ENCODE results near the gene UNC5B. TPM values are rescaled to one million over a fixed set of nuclear protein-coding genes. Genes with fewer than 3 reads are reported as not detected.

UNC5B gene
- polyA plus RNA-seq, 1 donor (not counting 4 experiments of a cell fraction or from before 2014, with no cell fraction given), result 1.1 TPM

GRCh38 chr10:71221586-71222202 is 9.3 kb downstream of the UNC5B start:
- H2AFZ ChIP-seq (ENCODE audit: control insufficient read depth, low read length), result no peak overlapping the region
- DNase-seq (ENCODE audit: low read depth, low spot score) (no peak), FAIRE-seq (no peak)
- H3K27me3 ChIP-seq (ENCODE audit: control insufficient read depth, extremely low read depth, insufficient read depth, low read length), result peaks cover 6% of the 10 kb centered on the region
- no peaks in the 10 kb centered on the region for H3K9me3 ChIP-seq (ENCODE audit: control insufficient read depth, low read depth, low read length)
- no peak overlapping the region for H3K4me2 ChIP-seq (ENCODE audit: control insufficient read depth, extremely low read depth, insufficient read depth, low read depth, low read length)
- H3K4me3 ChIP-seq (ENCODE audit: control insufficient read depth in 2 of 3, extremely low read depth in 1 of 3, insufficient read depth in 2 of 3, low read depth in 1 of 3, low read length in 3 of 3), result no peak overlapping the region
- peaks cover 2% of the 10 kb centered on the region for H3K9me1 ChIP-seq (ENCODE audit: control insufficient read depth, extremely low read depth, insufficient read depth, low read length)
- TF ChIP-seq CTCF (optimal IDR thresholded peaks at IDR 0.05 in 1 of 3, IDR thresholded peaks at IDR 0.05 in 1 of 3, conservative IDR thresholded peaks at IDR 0.05 in 1 of 3; ENCODE audit: extremely low read depth in 1 of 3, insufficient read depth in 2 of 3, low read length in 3 of 3) (no peak), EZH2 (IDR thresholded peaks at IDR 0.05; ENCODE audit: low read length) (no peak)
- no peaks in the 10 kb centered on the region for H3K79me2 ChIP-seq (ENCODE audit: control insufficient read depth, insufficient read depth, low read length)
- H3K9ac ChIP-seq (ENCODE audit: control insufficient read depth, extremely low read depth, insufficient read depth, low read length), result no peak overlapping the region
- H4K20me1 ChIP-seq (ENCODE audit: control insufficient read depth, extremely low read depth, insufficient read depth, low read length), result no peaks in the 10 kb centered on the region
- dilution Hi-C loops (cut with MboI; ENCODE audit: extremely low pct_ligation_motif_present, low sequenced_read_pairs), result no loop called here
- H3K36me3 ChIP-seq (ENCODE audit: control insufficient read depth in 2 of 2, extremely low read depth in 1 of 2, insufficient read depth in 2 of 2, low read length in 2 of 2), result no peaks in the 10 kb centered on the region
- no peak overlapping the region for H3K27ac ChIP-seq (ENCODE audit: control insufficient read depth, insufficient read depth, low read length)
- peaks cover 14% of the 10 kb centered on the region for H3K4me1 ChIP-seq (ENCODE audit: control insufficient read depth, extremely low read depth, insufficient read depth, low read length)

- H4K20me1 ChIP-seq (ENCODE audit: control insufficient read depth, extremely low read depth, insufficient read depth, low read length), result no peaks in the 10 kb centered on the region
- dilution Hi-C loops (cut with MboI; ENCODE audit: extremely low pct_ligation_motif_present, low sequenced_read_pairs), result no loop called here
- no peaks in the 10 kb centered on the region for H3K79me2 ChIP-seq (ENCODE audit: control insufficient read depth, insufficient read depth, low read length)
- no peak overlapping the region for H3K4me3 ChIP-seq (ENCODE audit: control insufficient read depth in 2 of 3, extremely low read depth in 1 of 3, insufficient read depth in 2 of 3, low read depth in 1 of 3, low read length in 3 of 3)
- H3K9me3 ChIP-seq (ENCODE audit: control insufficient read depth, low read depth, low read length), result no peaks in the 10 kb centered on the region
- H3K9me1 ChIP-seq (ENCODE audit: control insufficient read depth, extremely low read depth, insufficient read depth, low read length), result peaks cover 2% of the 10 kb centered on the region
- H2AFZ ChIP-seq (ENCODE audit: control insufficient read depth, low read length), result no peak overlapping the region
- DNase-seq (ENCODE audit: low read depth, low spot score), result no peak
- peaks cover 6% of the 10 kb centered on the region for H3K27me3 ChIP-seq (ENCODE audit: control insufficient read depth, extremely low read depth, insufficient read depth, low read length)
- no peak for FAIRE-seq
- peaks cover 9% of the 10 kb centered on the region for H3K4me1 ChIP-seq (ENCODE audit: control insufficient read depth, extremely low read depth, insufficient read depth, low read length)
- no peaks in the 10 kb centered on the region for H3K36me3 ChIP-seq (ENCODE audit: control insufficient read depth in 2 of 2, extremely low read depth in 1 of 2, insufficient read depth in 2 of 2, low read length in 2 of 2)
- H3K27ac ChIP-seq (ENCODE audit: control insufficient read depth, insufficient read depth, low read length), result no peak overlapping the region
- H3K9ac ChIP-seq (ENCODE audit: control insufficient read depth, extremely low read depth, insufficient read depth, low read length), result no peak overlapping the region
- TF ChIP-seq CTCF (optimal IDR thresholded peaks at IDR 0.05 in 1 of 3, IDR thresholded peaks at IDR 0.05 in 1 of 3, conservative IDR thresholded peaks at IDR 0.05 in 1 of 3; ENCODE audit: extremely low read depth in 1 of 3, insufficient read depth in 2 of 3, low read length in 3 of 3) (no peak), EZH2 (IDR thresholded peaks at IDR 0.05; ENCODE audit: low read length) (no peak)
- H3K4me2 ChIP-seq (ENCODE audit: control insufficient read depth, extremely low read depth, insufficient read depth, low read depth, low read length), result no peak overlapping the region
Measured at GRCh38 chr10:71222601-71223346, 10.4 kb downstream of the UNC5B start.
